KMS-11 (cell line): ENCODE measurements around the gene ADIPOR2.

Experiments
- H2AFZ ChIP-seq: fragments of 200-600 bp; sonication (generic); 2 replicates; pipeline ENCODE4 v1.6.1; 2016; ENCODE audit warnings: antibody characterized with exemption, mixed run types, low read depth
- H3K27ac ChIP-seq: fragments of 200-600 bp; sonication (generic); 2 replicates; pipeline ENCODE4 v1.6.1; 2016; ENCODE audit warnings: mild to moderate bottlenecking, mixed run types
- H3K27me3 ChIP-seq: fragments of 200-600 bp; sonication (generic); 2 replicates; pipeline ENCODE4 v1.6.1; 2017; ENCODE audit warnings: mild to moderate bottlenecking, low read depth, mixed run types, moderate library complexity; ENCODE audit not compliant: insufficient read depth
- H3K36me3 ChIP-seq: fragments of 200-600 bp; sonication (generic); 2 replicates; pipeline ENCODE4 v1.6.1; 2017; ENCODE audit warnings: mild to moderate bottlenecking, mixed run types; ENCODE audit not compliant: insufficient read depth
- H3K4me1 ChIP-seq: fragments of 200-600 bp; sonication (generic); 2 replicates; pipeline ENCODE4 v1.6.1; 2016; ENCODE audit warnings: mild to moderate bottlenecking, low read depth, mixed run types; ENCODE audit not compliant: poor library complexity, severe bottlenecking
- H3K4me2 ChIP-seq: fragments of 200-600 bp; sonication (generic); 2 replicates; pipeline ENCODE4 v1.7.0; 2016; ENCODE audit warnings: mild to moderate bottlenecking, mixed run types
- H3K4me3 ChIP-seq: fragments of 200-600 bp; sonication (generic); IDR thresholded peaks from 2 replicates; pipeline ENCODE4 v1.6.1; 2017; ENCODE audit warnings: low read depth, low read length, mixed read lengths; ENCODE audit not compliant: insufficient read depth
- H3K79me2 ChIP-seq: fragments of 200-600 bp; sonication (generic); 2 replicates; pipeline ENCODE4 v1.6.1; 2016; ENCODE audit warnings: low read depth, mixed run types; ENCODE audit not compliant: insufficient read depth
- H3K9ac ChIP-seq: fragments of 200-600 bp; sonication (generic); 2 replicates; pipeline ENCODE4 v1.6.1; 2016; ENCODE audit warnings: mild to moderate bottlenecking, mixed run types
- H4K20me1 ChIP-seq: fragments of 200-600 bp; sonication (generic); 2 replicates; pipeline ENCODE4 v1.6.1; 2016; ENCODE audit warnings: mild to moderate bottlenecking, mixed run types; ENCODE audit not compliant: insufficient read depth
- TF ChIP-seq, protein P1 (sequence below): fragments of 200-600 bp; sonication (generic); conservative IDR thresholded peaks from 2 replicates; pipeline ENCODE4 v1.6.1; 2017; ENCODE audit warnings: low read depth, mild to moderate bottlenecking, antibody characterized with exemption, low read length, moderate library complexity, mixed read lengths

Gene ADIPOR2

DNA sequence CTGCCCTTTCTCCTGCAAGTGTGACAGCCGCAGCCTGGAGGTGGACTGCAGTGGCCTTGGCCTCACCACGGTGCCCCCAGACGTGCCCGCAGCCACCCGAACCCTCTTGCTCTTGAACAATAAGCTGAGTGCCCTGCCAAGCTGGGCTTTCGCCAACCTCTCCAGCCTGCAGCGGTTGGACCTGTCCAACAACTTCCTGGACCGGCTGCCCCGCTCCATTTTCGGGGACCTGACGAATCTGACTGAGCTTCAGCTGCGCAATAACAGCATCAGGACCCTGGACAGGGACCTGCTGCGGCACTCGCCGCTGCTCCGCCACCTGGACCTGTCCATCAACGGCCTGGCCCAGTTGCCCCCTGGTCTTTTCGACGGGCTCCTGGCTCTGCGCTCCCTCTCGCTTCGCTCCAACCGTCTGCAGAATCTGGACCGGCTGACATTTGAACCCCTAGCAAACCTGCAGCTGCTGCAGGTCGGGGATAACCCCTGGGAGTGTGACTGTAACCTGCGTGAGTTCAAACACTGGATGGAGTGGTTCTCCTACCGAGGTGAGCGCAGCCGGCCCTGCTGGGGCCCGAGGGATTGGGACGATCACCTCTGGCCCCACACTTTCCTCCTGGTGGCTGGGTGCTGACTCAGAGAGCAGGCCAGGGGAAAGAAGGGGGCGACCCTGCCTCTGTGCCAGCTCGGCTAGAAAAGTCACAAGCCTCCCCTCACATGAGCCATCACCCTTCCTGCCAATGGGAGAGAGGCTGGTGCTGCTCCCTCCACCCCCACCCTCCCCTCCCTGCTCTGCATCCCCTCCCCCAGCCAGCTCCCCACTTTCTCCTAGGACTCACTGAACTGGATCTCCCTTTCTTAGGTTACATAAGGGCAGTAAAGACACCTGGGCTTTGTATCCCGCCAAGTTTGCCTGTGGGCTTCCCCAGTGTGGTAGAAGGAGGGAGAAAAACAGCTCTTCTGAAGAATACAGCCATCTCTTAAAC lies 140.4 kb downstream of the ADIPOR2 start:
- no peaks in the 10 kb centered on the region for H3K36me3 ChIP-seq
- no peak overlapping the region for H3K9ac ChIP-seq
- H2AFZ ChIP-seq, result no peak overlapping the region
- peaks cover 51% of the 10 kb centered on the region for H3K27me3 ChIP-seq
- H3K4me3 ChIP-seq, result no peak overlapping the region
- no peak overlapping the region for H3K27ac ChIP-seq
- H3K79me2 ChIP-seq, result no peaks in the 10 kb centered on the region
- TF ChIP-seq, protein P1, sequence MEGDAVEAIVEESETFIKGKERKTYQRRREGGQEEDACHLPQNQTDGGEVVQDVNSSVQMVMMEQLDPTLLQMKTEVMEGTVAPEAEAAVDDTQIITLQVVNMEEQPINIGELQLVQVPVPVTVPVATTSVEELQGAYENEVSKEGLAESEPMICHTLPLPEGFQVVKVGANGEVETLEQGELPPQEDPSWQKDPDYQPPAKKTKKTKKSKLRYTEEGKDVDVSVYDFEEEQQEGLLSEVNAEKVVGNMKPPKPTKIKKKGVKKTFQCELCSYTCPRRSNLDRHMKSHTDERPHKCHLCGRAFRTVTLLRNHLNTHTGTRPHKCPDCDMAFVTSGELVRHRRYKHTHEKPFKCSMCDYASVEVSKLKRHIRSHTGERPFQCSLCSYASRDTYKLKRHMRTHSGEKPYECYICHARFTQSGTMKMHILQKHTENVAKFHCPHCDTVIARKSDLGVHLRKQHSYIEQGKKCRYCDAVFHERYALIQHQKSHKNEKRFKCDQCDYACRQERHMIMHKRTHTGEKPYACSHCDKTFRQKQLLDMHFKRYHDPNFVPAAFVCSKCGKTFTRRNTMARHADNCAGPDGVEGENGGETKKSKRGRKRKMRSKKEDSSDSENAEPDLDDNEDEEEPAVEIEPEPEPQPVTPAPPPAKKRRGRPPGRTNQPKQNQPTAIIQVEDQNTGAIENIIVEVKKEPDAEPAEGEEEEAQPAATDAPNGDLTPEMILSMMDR, result no peak
- H4K20me1 ChIP-seq, result no peaks in the 10 kb centered on the region
- H3K4me1 ChIP-seq, result no peaks in the 10 kb centered on the region
- no peak overlapping the region for H3K4me2 ChIP-seq

DNA sequence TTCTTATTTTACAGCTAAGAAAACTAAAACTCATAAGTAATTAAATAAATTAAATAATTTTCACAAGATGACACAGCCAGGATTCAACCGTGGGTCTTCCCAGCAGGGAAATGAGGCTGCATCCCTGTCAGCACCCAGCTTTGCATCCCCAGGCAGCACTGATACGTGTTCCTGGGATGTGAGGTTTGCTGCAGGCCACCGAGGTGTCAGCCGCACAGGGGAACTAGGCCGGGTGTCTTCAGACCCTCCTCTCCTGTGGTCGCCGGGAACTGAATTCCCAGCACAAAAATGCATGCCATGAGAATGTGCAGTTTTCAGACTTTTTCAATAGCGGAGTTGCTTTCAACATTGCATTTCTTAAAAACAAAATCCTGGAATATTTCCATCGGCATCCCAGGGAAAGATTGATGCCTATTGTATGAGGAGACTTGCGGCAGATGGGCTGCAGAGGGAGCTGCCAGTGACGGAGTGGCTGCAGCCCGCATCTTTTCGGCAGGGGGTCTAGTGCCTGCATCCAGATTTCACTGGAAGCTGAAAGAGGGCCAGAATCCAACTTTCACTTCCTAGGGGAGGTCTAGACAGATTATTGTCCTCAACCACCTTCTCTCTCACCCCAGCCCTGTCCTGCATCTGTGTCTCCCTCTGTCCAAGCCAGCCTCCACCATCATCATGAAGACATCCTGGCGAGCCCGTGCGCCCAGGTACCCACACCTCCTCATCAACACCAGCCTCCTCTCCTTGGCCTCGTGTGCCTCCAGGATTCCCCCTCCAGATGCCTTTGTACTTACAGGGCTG lies 142.1 kb downstream of the ADIPOR2 start:
- H3K36me3 ChIP-seq, result no peaks in the 10 kb centered on the region
- no peak overlapping the region for H3K4me3 ChIP-seq
- H3K79me2 ChIP-seq, result no peaks in the 10 kb centered on the region

DNA sequence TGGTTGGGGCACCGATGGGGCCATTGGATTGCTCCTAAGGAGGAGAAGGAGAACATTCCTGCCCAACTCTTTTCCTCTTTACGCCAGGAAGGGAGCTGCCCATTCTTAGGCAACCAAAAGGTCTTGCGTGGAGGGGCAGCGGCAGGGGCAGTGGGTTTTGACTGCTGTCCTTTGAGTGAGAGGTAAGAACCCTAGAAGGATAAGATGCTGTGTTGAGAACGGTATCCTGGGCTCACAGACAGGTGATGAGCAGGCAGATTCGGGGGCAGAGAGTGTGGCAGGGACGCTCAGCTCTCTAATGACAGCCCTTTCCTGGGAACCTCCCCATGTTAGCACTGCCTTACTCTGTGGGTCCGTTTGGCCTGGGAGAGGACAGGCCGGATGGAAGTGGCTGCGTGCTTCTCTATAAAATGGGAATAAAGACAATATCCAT lies 142.7 kb downstream of the ADIPOR2 start:
- no peak overlapping the region for H2AFZ ChIP-seq
- H3K27me3 ChIP-seq, result peaks cover 61% of the 10 kb centered on the region
- H3K4me2 ChIP-seq, result no peak overlapping the region
- H3K79me2 ChIP-seq, result no peaks in the 10 kb centered on the region
- no peaks in the 10 kb centered on the region for H3K4me1 ChIP-seq
- no peak overlapping the region for H3K27ac ChIP-seq
- TF ChIP-seq, protein P1, result no peak
- no peaks in the 10 kb centered on the region for H4K20me1 ChIP-seq
- H3K4me3 ChIP-seq, result no peak overlapping the region
- H3K36me3 ChIP-seq, result no peaks in the 10 kb centered on the region
- H3K9ac ChIP-seq, result no peak overlapping the region

More for the DNA sequence above, 142.1 kb downstream of the ADIPOR2 start:
- TF ChIP-seq, protein P1, result no peak
- Histone ChIP-seq H3K27ac (no peak overlapping the region), H3K27me3 (peaks cover 55% of the 10 kb centered on the region), H3K4me2 (no peak overlapping the region), H3K9ac (no peak overlapping the region), H2AFZ (no peak overlapping the region), H3K4me1 (no peaks in the 10 kb centered on the region), H4K20me1 (no peaks in the 10 kb centered on the region)

DNA sequence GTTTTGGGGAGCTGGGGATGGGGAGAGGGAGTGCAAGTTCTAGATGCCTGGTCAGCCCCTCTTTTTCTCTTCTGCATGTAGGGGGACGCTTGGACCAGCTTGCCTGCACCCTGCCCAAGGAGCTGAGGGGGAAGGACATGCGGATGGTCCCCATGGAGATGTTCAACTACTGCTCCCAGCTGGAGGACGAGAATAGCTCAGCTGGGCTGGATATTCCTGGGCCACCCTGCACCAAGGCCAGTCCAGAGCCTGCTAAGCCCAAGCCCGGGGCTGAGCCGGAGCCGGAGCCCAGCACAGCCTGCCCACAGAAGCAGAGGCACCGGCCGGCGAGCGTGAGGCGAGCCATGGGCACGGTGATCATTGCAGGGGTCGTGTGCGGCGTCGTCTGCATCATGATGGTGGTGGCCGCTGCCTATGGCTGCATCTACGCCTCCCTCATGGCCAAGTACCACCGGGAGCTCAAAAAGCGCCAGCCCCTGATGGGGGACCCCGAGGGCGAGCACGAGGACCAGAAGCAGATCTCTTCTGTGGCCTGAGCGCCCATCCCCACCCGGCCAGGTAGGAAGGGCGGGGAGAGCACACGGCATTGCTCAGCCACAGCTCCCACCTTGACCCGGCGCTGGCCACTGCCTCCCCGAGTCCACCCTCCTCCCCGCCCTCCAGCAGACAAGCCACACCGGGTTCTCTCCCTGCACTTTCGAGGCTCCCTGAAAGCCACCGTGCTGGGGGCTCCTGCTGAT lies 143.5 kb downstream of the ADIPOR2 start:
- TF ChIP-seq, protein P1, result no peak
- Histone ChIP-seq H4K20me1 (no peaks in the 10 kb centered on the region), H3K4me1 (no peaks in the 10 kb centered on the region), H3K4me2 (no peak overlapping the region), H3K79me2 (no peaks in the 10 kb centered on the region), H3K36me3 (no peaks in the 10 kb centered on the region), H3K27ac (no peak overlapping the region), H3K27me3 (peaks cover 61% of the 10 kb centered on the region), H2AFZ (no peak overlapping the region), H3K4me3 (no peak overlapping the region), H3K9ac (no peak overlapping the region)
